Fibroblast of skin of back (primary cell): Measurements from ENCODE around the gene PTPRH. TPM values are rescaled to one million over a fixed set of nuclear protein-coding genes. Genes with fewer than 3 reads are reported as not detected.

Experiments used
- DNase-seq: peaks from one replicate; pipeline ENCODE4 v3.0.0-alpha.2; 2013
- polyA plus RNA-seq, 2 experiments: library from polyadenylated mRNA; unstranded; fragments of 120-200 nt; gene quantifications; one replicate each; pipeline ENCODE4 v1.2.1, GENCODE V29; 2013; ENCODE audit not compliant: insufficient read length in 2 of 2

The PTPRH gene
- polyA plus RNA-seq (2013, experiment 1 of 2; ENCODE audit: insufficient read length): 1.4 TPM
- polyA plus RNA-seq (2013, experiment 2 of 2; ENCODE audit: insufficient read length): 1.8 TPM

GRCh38 chr19:55208880-55209692, at the start of gene PTPRH:
Gene PTPRH (minus strand): TSS chr19:55209501. CDS start chr19:55209433, 68 bp downstream.
- no peak for DNase-seq

- DNase-seq: no peak
Observed at GRCh38 chr19:55258476-55258827, 49.2 kb upstream of the PTPRH start.

- peak; percentile 13 for DNase-seq
Observed at GRCh38 chr19:55257461-55258420, 48.4 kb upstream of the PTPRH start.

GRCh38 chr19:55256562-55257460, 47.5 kb upstream of the PTPRH start:
- DNase-seq: no peak

GRCh38 chr19:55255618-55256423, 46.5 kb upstream of the PTPRH start:
- peak; percentile 37 for DNase-seq

- DNase-seq: no peak
Observed at GRCh38 chr19:55254625-55254977, 45.3 kb upstream of the PTPRH start.

- no peak for DNase-seq
Observed at GRCh38 chr19:55253842-55254624, 44.7 kb upstream of the PTPRH start.

GRCh38 chr19:55252760-55253663, 43.7 kb upstream of the PTPRH start:
- no peak for DNase-seq

- peak; percentile 20 for DNase-seq
Observed at GRCh38 chr19:55251341-55252081, 42.2 kb upstream of the PTPRH start.

GRCh38 chr19:55250262-55251036, 41.1 kb upstream of the PTPRH start:
- DNase-seq: no peak

- DNase-seq: no peak
Observed at GRCh38 chr19:55249841-55250240, 40.5 kb upstream of the PTPRH start.

GRCh38 chr19:55248704-55249103, 39.4 kb upstream of the PTPRH start:
- no peak for DNase-seq

- no peak for DNase-seq
Observed at GRCh38 chr19:55248166-55248675, 38.9 kb upstream of the PTPRH start.

- DNase-seq: no peak
Observed at GRCh38 chr19:55247621-55248099, 38.4 kb upstream of the PTPRH start.

GRCh38 chr19:55246462-55247451, 37.5 kb upstream of the PTPRH start:
- no peak for DNase-seq

- DNase-seq: no peak
Observed at GRCh38 chr19:55245236-55245904, 36.1 kb upstream of the PTPRH start.
